ENCODE measurements around the gene PLEKHA6. TPM values are rescaled to one million over a fixed set of nuclear protein-coding genes. Genes with fewer than 3 reads are reported as not detected.

PLEKHA6 gene
- total and polyA plus RNA-seq, 2 experiments from 2014 or later = 2.8 to 6.2 TPM

GRCh38 chr1:204205486-204205885, 154.2 kb downstream of the PLEKHA6 start:
- no peaks in the 10 kb centered on the region for H3K9me2 ChIP-seq (ENCODE audit: insufficient read depth)
- no peak for TF ChIP-seq CREB1 (CRISPR knock-in tag; IDR thresholded peaks at IDR 0.05; ENCODE audit: low read depth)
- no peak for TF ChIP-seq ETS1 (IDR thresholded peaks at IDR 0.05)
- no peak for TF ChIP-seq ZNF114 (CRISPR knock-in tag; IDR thresholded peaks at IDR 0.05)
- no peak for TF ChIP-seq EZH2phosphoT487 (IDR thresholded peaks at IDR 0.05; ENCODE audit: unreplicated experiment)
- no peak for TF ChIP-seq POLR2AphosphoS5 (IDR thresholded peaks at IDR 0.05; ENCODE audit: low read depth)
- TF ChIP-seq CTCF (conservative IDR thresholded peaks at IDR 0.05; ENCODE audit: low read depth in 2 of 2) = no peak
- TF ChIP-seq ZNF331 (CRISPR knock-in tag; IDR thresholded peaks at IDR 0.05; ENCODE audit: low read depth) = no peak
- TF ChIP-seq EZH2 (IDR thresholded peaks at IDR 0.05; ENCODE audit: low read depth, unreplicated experiment) = no peak
- TF ChIP-seq ZNF462 (CRISPR knock-in tag; IDR thresholded peaks at IDR 0.05) = no peak
- TF ChIP-seq NANOG (IDR thresholded peaks at IDR 0.05; ENCODE audit: borderline replicate concordance) = no peak
- TF ChIP-seq JUNB (IDR thresholded peaks at IDR 0.05; ENCODE audit: unreplicated experiment) = no peak
- Mint-ChIP-seq H3K36me3 (ENCODE audit: low read depth) (no peaks in the 10 kb centered on the region), H3K27me3 (ENCODE audit: insufficient read depth, low read depth, poor library complexity) (peaks cover 2% of the 10 kb centered on the region), H3K27ac (no peak overlapping the region), H3K4me3 (no peak overlapping the region), H3K4me1 (peaks cover 3% of the 10 kb centered on the region; the same call in 2 of the 3 replicates), H3K9me3 (no peaks in the 10 kb centered on the region)
- ATAC-seq (no peak), DNase-seq (ENCODE audit: low spot score) (no peak)
- no peak overlapping the region for H3K27ac ChIP-seq (ENCODE audit: low read depth)
- no peak overlapping the region for H2AFZ ChIP-seq
- H3K4me2 ChIP-seq = no peak overlapping the region
- H3K4me3 ChIP-seq = no peak overlapping the region
- H3K4me1 ChIP-seq (ENCODE audit: insufficient read depth) = no peaks in the 10 kb centered on the region
- H3K79me2 ChIP-seq (replicated peaks; ENCODE audit: insufficient read depth) = no peaks in the 10 kb centered on the region
- H3K27me3 ChIP-seq (ENCODE audit: insufficient read depth) = no peaks in the 10 kb centered on the region
- H3K36me3 ChIP-seq (ENCODE audit: insufficient read depth) = no peaks in the 10 kb centered on the region
- peaks cover 5% of the 10 kb centered on the region; the same call in 1 of the 2 replicates for H3F3A ChIP-seq (replicated peaks; ENCODE audit: low read depth)
- no peaks in the 10 kb centered on the region; the same call in none of the 2 replicates for H4K20me1 ChIP-seq (replicated peaks; ENCODE audit: insufficient read depth)

All from GM23338 (cell line).